ENCODE data around the gene MAP3K7CL. TPM values are rescaled to one million over a fixed set of nuclear protein-coding genes. Genes with fewer than 3 reads are reported as not detected.
A peak's percentile ranks its signal among the peaks of the same experiment; 100 is the strongest.

MAP3K7CL gene, protein sequence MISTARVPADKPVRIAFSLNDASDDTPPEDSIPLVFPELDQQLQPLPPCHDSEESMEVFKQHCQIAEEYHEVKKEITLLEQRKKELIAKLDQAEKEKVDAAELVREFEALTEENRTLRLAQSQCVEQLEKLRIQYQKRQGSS
- 10 to 100 TPM; 20.3 to 41.2 TPM for total RNA-seq

DNA sequence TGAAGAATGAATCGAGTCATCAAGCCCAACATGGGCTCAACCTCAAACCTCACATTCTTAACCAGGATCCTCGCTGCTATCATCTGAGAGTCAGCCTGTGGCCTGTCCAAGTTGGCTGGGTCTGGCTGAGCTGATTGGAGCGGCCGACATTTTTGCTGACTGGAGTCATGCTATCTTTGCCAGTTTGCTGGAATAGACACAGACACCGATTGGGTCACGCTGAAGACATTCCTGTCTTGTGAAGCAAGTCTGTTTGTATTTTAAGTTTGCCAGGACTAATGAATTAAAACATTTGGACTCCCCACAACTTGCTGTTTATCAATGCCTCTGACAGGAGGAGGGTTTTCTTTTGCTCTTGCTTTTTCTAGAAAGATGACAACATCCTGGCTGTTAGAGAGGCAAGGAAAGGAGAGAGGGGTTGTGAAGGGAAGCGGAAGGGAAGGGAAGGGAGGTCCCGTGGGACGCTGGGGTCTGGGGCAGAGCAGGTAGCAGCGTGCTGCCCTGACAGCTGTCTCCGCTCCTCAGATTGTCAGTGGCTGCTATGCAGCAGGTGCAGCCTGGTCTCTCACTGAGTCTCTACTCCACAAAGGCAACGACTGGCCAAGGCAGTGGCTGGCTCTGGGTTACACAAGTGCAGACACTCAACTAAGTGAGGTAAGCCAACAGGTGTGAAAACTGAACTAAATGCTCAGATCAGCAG lies at the start of gene MAP3K7CL:
TSS of gene MAP3K7CL (plus strand) at position 375 of the 700 bp plus-strand sequence. CDS start 2,701 bp downstream, outside the sequence.
- ATAC-seq (ENCODE audit: insufficient number of reproducible peaks, low FRiP score, low read depth) (peak; percentile 47), DNase-seq (ENCODE audit: low spot score) (peak; percentile 52)
- TF ChIP-seq, protein P1, sequence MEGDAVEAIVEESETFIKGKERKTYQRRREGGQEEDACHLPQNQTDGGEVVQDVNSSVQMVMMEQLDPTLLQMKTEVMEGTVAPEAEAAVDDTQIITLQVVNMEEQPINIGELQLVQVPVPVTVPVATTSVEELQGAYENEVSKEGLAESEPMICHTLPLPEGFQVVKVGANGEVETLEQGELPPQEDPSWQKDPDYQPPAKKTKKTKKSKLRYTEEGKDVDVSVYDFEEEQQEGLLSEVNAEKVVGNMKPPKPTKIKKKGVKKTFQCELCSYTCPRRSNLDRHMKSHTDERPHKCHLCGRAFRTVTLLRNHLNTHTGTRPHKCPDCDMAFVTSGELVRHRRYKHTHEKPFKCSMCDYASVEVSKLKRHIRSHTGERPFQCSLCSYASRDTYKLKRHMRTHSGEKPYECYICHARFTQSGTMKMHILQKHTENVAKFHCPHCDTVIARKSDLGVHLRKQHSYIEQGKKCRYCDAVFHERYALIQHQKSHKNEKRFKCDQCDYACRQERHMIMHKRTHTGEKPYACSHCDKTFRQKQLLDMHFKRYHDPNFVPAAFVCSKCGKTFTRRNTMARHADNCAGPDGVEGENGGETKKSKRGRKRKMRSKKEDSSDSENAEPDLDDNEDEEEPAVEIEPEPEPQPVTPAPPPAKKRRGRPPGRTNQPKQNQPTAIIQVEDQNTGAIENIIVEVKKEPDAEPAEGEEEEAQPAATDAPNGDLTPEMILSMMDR (IDR thresholded peaks at IDR 0.05): no peak
- Histone ChIP-seq H3K27me3 (replicated peaks; ENCODE audit: insufficient read depth) (no peaks in the 10 kb centered on the region), H3K27ac (peak within 1 kb of the TSS; percentile 56 to 84), H3K36me3 (no peaks in the 10 kb centered on the region), H3K4me3 (peak within 1 kb of the TSS; percentile 66), H3K9me3 (no peaks in the 10 kb centered on the region), H3K4me1 (ENCODE audit: control insufficient read depth in 1 of 2, low read depth in 2 of 2) (peaks cover 23 to 52% of the 10 kb centered on the region in 2 donors)

DNA sequence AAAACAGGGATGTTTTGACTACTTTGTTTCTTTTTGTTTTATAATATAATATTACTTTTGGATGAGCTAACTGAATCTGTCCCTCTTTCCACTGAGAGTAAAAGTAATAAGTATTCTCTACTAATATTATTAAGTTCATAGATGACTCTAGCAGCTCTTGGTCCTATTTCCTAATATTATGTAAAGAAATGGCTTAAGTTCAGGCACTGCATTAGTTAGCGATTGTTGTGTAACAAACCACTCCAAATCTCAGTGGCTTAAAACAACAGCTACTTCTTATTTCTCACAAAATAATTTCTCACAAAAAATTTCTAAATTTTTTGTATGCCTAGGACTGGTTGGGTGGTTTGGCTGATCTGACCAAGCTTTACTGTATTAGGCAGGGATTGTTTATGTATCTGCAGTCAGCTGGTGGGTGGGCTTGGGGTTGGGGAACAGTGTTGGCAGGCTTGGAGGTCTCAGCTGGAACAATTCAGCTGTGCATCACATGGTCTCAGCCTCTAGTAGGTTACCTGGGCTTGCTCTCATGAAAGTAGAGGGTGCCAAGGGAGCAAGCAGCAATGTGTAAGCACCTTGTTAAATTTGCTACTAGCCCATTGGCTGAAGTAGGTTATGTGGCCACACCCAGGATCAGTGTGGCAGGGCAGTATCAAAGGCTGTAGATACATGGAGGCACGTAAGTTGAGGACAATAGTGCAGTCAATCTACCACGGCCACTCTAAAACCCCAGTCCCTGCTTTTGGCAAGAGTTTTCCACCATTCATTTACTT lies 48.2 kb upstream of the MAP3K7CL start:
- H3K4me3 ChIP-seq: no peak overlapping the region
- H3K36me3 ChIP-seq: no peaks in the 10 kb centered on the region
- TF ChIP-seq, protein P1 (IDR thresholded peaks at IDR 0.05): no peak
- H3K4me1 ChIP-seq (ENCODE audit: control insufficient read depth in 1 of 2, low read depth in 2 of 2): peaks cover 26 to 59% of the 10 kb centered on the region in 2 donors
- DNase-seq (ENCODE audit: low spot score) (no peak), ATAC-seq (ENCODE audit: insufficient number of reproducible peaks, low FRiP score, low read depth) (no peak)
- no peaks in the 10 kb centered on the region for H3K9me3 ChIP-seq
- no peaks in the 10 kb centered on the region for H3K27me3 ChIP-seq (replicated peaks; ENCODE audit: insufficient read depth)
- H3K27ac ChIP-seq: peak overlapping the region in 1 of 2 donors; percentile 90

DNA sequence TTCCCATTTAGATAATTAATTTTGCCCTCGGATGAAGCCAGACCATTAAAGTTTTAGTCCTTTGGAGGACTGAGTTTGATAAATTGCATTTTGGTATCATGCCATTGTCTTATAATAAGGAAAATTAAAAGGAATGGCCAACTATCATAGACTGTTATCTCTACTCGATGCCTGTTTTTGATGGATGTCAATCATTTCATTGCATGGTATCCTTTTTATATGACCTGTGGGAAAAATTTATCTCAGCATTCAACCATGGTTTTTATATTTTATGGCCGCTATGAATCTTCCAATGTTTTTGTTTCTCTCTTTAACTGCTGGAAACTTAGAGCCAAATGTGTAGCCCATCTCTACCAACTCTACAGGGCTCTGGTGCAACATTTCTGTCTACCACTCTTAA lies 47.1 kb upstream of the MAP3K7CL start:
- DNase-seq (ENCODE audit: low spot score): no peak

DNA sequence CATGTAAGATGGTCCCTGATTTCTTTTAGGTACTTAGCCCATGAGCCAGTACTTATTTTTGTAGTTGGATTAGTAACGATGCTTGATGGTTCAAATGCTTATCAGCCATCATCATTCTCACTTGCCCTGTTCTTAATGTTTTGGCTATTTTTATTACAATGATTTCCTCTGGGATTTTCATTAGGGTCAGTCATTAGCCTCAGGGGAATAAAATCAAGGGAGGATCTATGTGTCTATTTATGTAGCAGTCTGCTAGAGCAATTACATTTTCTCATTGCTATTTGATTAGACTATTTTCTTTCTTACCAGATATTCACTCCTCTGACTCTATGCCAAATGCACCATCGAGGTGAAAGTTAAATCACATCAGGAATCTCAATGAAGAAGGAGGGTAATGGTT lies 46.1 kb upstream of the MAP3K7CL start:
- H3K27ac ChIP-seq: peak overlapping the region in 1 of 2 donors; percentile 15
- TF ChIP-seq, protein P1 (IDR thresholded peaks at IDR 0.05): no peak
- peaks cover 19 to 49% of the 10 kb centered on the region in 2 donors for H3K4me1 ChIP-seq (ENCODE audit: control insufficient read depth in 1 of 2, low read depth in 2 of 2)
- H3K9me3 ChIP-seq: no peaks in the 10 kb centered on the region
- peak overlapping the region; percentile 1 for H3K4me3 ChIP-seq
- no peak for DNase-seq (ENCODE audit: low spot score)
- ATAC-seq (ENCODE audit: insufficient number of reproducible peaks, low FRiP score, low read depth): no peak
- no peaks in the 10 kb centered on the region for H3K36me3 ChIP-seq
- no peaks in the 10 kb centered on the region for H3K27me3 ChIP-seq (replicated peaks; ENCODE audit: insufficient read depth)

More for the DNA sequence above, 47.1 kb upstream of the MAP3K7CL start:
- H3K9me3 ChIP-seq: no peaks in the 10 kb centered on the region
- no peaks in the 10 kb centered on the region for H3K36me3 ChIP-seq
- no peaks in the 10 kb centered on the region for H3K27me3 ChIP-seq (replicated peaks; ENCODE audit: insufficient read depth)
- peaks cover 25 to 58% of the 10 kb centered on the region in 2 donors for H3K4me1 ChIP-seq (ENCODE audit: control insufficient read depth in 1 of 2, low read depth in 2 of 2)
- H3K27ac ChIP-seq: no peak overlapping the region
- no peak for ATAC-seq (ENCODE audit: insufficient number of reproducible peaks, low FRiP score, low read depth)
- no peak overlapping the region for H3K4me3 ChIP-seq
- TF ChIP-seq, protein P1 (IDR thresholded peaks at IDR 0.05): no peak
